HL-60 (cell line): ENCODE data around the gene OGDH.

ENCODE experiments used
- CTCF ChIP-seq: IDR thresholded peaks from one replicate; pipeline ENCODE4 v1.5.1; 2011; ENCODE audit warnings: low read length, control low read depth, inconsistent platforms; ENCODE audit not compliant: insufficient read depth
- GABPA ChIP-seq: IDR thresholded peaks from 2 replicates; pipeline ENCODE4 v1.6.1; 2012; ENCODE audit warnings: low read depth
- POLR2AphosphoS5 ChIP-seq: IDR thresholded peaks from 2 replicates; pipeline ENCODE4 v1.6.1; 2012; ENCODE audit warnings: low read depth
- TF ChIP-seq, protein P1 (sequence below): IDR thresholded peaks from 2 replicates; pipeline ENCODE4 v1.6.1; 2012; ENCODE audit warnings: low read depth; ENCODE audit not compliant: insufficient replicate concordance

- TF ChIP-seq CTCF (no peak), GABPA (no peak), POLR2AphosphoS5 (no peak)
- TF ChIP-seq, protein P1, sequence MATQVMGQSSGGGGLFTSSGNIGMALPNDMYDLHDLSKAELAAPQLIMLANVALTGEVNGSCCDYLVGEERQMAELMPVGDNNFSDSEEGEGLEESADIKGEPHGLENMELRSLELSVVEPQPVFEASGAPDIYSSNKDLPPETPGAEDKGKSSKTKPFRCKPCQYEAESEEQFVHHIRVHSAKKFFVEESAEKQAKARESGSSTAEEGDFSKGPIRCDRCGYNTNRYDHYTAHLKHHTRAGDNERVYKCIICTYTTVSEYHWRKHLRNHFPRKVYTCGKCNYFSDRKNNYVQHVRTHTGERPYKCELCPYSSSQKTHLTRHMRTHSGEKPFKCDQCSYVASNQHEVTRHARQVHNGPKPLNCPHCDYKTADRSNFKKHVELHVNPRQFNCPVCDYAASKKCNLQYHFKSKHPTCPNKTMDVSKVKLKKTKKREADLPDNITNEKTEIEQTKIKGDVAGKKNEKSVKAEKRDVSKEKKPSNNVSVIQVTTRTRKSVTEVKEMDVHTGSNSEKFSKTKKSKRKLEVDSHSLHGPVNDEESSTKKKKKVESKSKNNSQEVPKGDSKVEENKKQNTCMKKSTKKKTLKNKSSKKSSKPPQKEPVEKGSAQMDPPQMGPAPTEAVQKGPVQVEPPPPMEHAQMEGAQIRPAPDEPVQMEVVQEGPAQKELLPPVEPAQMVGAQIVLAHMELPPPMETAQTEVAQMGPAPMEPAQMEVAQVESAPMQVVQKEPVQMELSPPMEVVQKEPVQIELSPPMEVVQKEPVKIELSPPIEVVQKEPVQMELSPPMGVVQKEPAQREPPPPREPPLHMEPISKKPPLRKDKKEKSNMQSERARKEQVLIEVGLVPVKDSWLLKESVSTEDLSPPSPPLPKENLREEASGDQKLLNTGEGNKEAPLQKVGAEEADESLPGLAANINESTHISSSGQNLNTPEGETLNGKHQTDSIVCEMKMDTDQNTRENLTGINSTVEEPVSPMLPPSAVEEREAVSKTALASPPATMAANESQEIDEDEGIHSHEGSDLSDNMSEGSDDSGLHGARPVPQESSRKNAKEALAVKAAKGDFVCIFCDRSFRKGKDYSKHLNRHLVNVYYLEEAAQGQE, result no peak
Measured at GRCh38 chr7:44757739-44758138, 151.3 kb downstream of the OGDH start.
